Measurements from ENCODE around the gene HGF. TPM values are rescaled to one million over a fixed set of nuclear protein-coding genes. Genes with fewer than 3 reads are reported as not detected.

The HGF gene
- 78.2 and 389 TPM in 2 replicates for total RNA-seq

DNA sequence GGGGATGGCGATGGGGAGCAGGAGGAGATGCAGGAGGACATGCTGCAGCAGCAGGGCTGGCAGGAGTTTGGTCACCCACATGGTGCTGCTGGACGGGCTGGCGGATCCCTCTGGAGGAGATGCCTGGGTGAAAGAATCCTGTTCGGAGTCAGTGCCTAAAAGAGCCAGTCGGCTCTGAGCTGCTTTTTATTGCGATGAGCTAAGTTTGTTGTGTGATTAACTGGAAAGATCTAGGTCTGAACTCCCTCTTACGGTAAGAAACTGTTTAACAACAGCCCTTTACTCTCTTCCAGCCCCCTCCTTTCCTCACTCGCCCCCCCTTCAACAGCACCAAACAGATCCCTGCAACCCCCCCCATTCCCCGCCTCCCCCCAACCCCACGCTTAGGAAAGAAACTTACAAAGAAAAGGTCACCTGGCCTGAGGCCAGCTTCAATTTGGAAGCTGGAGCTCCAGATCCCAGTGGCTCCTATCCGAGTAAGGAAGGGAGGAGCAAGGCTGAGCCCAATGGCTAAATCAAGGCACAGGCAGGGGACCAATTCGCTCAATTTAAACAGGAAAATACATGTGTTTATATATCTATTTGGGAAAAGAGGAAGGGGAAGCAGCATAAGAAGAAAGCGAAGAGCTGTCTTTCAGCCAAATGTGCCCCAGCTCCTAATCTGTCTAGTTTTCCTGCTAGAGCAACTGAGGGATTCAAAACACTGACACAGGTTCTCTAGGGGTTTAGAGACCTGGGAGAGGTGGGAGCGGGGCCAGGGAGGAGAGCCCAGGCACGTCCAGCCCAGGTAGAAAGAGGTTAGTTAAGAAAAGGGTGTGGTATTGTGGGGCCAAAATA, at the start of gene HGF:
HGF (minus strand) TSS at position 157 of the 837 bp plus-strand sequence; CDS start at position 81, 76 bp downstream.

Measured in epithelial cell of alveolus of lung (primary cell).